Mononuclear cell (primary cell): ENCODE data around the gene STARD7. TPM values are rescaled to one million over a fixed set of nuclear protein-coding genes. Genes with fewer than 3 reads are reported as not detected.
"Not testable (repeated sequence)": the region's sequence is repeated elsewhere in the genome, so short reads cannot be mapped to it uniquely, and the experiment has no call there.

ENCODE experiments used
- H3K27me3 ChIP-seq: 2 replicates; pipeline ENCODE4 v1.6.0; 2011; ENCODE audit warnings: low read length, control low read depth; ENCODE audit not compliant: insufficient read depth
- H3K4me1 ChIP-seq: 2 replicates; pipeline ENCODE4 v1.5.1; 2011; ENCODE audit warnings: mild to moderate bottlenecking, low read length, control low read depth; ENCODE audit not compliant: insufficient read depth
- H3K4me3 ChIP-seq: 2 replicates; pipeline ENCODE4 v1.5.1; 2011; ENCODE audit warnings: mild to moderate bottlenecking, low read length, moderate library complexity
- H3K9me3 ChIP-seq: 2 replicates; pipeline ENCODE4 v1.5.1; 2011; ENCODE audit warnings: low read depth, mild to moderate bottlenecking, control low read depth, low read length
- total RNA-seq: library from RNA; depleted of rRNA; stranded (reverse); fragments of >200 nt; gene quantifications from one replicate; pipeline ENCODE4 v1.2.3, GENCODE V29; 2012

The STARD7 gene
- total RNA-seq, 1 donor = 96.8 TPM

GRCh38 chr2:96169868-96170507 lies 38.6 kb downstream of the STARD7 start:
- Histone ChIP-seq H3K27me3 (no peaks in the 10 kb centered on the region), H3K4me3 (no peak overlapping the region), H3K9me3 (no peaks in the 10 kb centered on the region), H3K4me1 (peaks cover 2% of the 10 kb centered on the region)

- H3K27me3 ChIP-seq = no peaks in the 10 kb centered on the region
- no peak overlapping the region for H3K4me3 ChIP-seq
- no peaks in the 10 kb centered on the region for H3K9me3 ChIP-seq
- peaks cover 27% of the 10 kb centered on the region for H3K4me1 ChIP-seq
These were observed 41.1 kb downstream of the STARD7 start for GRCh38 chr2:96167407-96168013.

- Histone ChIP-seq H3K9me3 (no peaks in the 10 kb centered on the region), H3K4me1 (peaks cover 33% of the 10 kb centered on the region), H3K27me3 (no peaks in the 10 kb centered on the region), H3K4me3 (no peak overlapping the region)
These were observed 44.0 kb downstream of the STARD7 start for GRCh38 chr2:96164459-96165184.

GRCh38 chr2:96163768-96164429 lies 44.7 kb downstream of the STARD7 start:
- Histone ChIP-seq H3K9me3 (no peaks in the 10 kb centered on the region), H3K4me1 (peaks cover 37% of the 10 kb centered on the region), H3K27me3 (no peaks in the 10 kb centered on the region), H3K4me3 (no peak overlapping the region)

- H3K4me3 ChIP-seq = no peak overlapping the region
- no peaks in the 10 kb centered on the region for H3K9me3 ChIP-seq
- H3K27me3 ChIP-seq = no peaks in the 10 kb centered on the region
- H3K4me1 ChIP-seq = peaks cover 42% of the 10 kb centered on the region
These were observed 45.2 kb downstream of the STARD7 start for GRCh38 chr2:96163415-96163767.

DNA sequence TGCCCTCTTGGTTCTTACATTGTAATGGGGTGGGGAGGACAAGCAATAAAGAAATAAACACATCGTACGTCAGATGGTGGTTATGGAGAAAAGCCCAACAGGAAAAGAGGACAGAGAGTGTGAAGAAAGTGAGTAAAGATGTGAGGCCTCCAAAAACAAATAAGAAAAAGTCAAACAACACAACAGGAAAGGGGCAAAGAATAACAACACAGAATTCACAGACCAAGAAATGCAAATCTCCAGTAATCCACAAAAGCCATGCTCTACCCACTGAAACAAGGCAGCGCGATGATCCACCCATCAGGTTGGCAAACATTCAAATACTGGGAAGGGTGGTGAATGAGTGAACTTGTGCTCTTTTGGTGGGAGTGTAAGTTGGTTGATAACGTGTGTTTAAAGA lies 46.7 kb downstream of the STARD7 start:
- H3K9me3 ChIP-seq = no peaks in the 10 kb centered on the region
- H3K4me1 ChIP-seq = peaks cover 57% of the 10 kb centered on the region
- H3K4me3 ChIP-seq = no peak overlapping the region
- H3K27me3 ChIP-seq = no peaks in the 10 kb centered on the region

- H3K4me3 ChIP-seq, H3K9me3 ChIP-seq, H3K27me3 ChIP-seq: not testable (repeated sequence)
- H3K4me1 ChIP-seq = peaks cover 69% of the 10 kb centered on the region
These were observed 48.3 kb downstream of the STARD7 start for GRCh38 chr2:96160366-96160765.

DNA sequence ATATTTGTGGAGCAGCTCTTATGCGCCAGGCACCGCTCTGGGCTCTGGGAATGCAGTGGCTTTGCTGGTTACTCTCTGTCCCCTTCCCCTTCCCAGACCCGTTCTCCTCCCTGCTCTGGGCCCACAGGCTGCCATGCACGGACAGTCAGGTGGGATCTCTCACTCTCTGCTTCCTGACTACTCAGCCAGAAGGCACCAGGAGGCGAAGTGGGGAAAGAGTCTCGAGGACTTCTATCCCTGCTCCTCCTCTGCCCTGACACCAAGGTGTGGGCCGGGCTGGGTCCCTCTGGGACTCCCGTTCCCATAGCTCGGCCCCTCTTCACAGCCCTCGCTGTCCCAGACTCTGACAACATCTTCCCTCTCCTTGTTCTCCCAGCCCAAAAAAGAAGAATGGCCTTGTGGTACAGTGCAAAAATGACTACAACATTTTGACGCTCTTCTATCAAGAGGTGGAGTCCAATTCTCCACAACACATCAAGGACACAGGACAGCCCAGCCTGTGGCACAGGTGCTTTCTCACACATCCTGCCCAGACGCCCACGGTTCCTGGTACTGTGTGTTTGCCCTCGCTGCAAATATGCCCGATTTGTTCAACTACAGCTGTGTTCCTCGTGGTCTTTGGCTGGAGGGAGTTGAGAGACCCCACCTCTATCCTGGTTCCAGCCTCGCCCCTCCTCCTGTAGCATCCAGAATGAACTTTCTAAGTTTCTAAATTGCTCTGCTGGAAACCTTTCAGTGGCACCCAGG lies 49.4 kb downstream of the STARD7 start:
- no peaks in the 10 kb centered on the region for H3K27me3 ChIP-seq
- no peaks in the 10 kb centered on the region for H3K9me3 ChIP-seq
- no peak overlapping the region for H3K4me3 ChIP-seq
- H3K4me1 ChIP-seq = peaks cover 59% of the 10 kb centered on the region

DNA sequence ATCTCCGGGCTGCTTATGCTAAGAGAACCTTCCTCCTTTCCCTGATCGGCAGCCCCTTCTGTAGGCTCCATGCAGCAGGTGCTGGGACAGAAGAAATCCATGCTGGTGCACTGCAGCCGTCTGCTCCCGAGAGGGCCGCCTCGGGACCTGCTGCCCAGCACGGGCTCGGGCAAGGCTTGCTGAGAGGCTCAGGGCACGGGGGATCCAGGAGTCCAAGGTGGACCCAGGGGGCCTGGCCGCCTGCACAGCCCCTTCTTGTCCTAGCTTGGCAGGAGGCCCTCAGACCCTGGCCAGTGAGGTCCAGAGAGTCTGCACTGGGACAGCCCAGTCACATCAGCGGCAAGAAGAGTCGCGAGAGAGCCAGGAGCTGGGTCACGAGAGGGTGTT lies 50.1 kb downstream of the STARD7 start:
- Histone ChIP-seq H3K4me3 (no peak overlapping the region), H3K9me3 (no peaks in the 10 kb centered on the region), H3K27me3 (no peaks in the 10 kb centered on the region), H3K4me1 (peaks cover 52% of the 10 kb centered on the region)

DNA sequence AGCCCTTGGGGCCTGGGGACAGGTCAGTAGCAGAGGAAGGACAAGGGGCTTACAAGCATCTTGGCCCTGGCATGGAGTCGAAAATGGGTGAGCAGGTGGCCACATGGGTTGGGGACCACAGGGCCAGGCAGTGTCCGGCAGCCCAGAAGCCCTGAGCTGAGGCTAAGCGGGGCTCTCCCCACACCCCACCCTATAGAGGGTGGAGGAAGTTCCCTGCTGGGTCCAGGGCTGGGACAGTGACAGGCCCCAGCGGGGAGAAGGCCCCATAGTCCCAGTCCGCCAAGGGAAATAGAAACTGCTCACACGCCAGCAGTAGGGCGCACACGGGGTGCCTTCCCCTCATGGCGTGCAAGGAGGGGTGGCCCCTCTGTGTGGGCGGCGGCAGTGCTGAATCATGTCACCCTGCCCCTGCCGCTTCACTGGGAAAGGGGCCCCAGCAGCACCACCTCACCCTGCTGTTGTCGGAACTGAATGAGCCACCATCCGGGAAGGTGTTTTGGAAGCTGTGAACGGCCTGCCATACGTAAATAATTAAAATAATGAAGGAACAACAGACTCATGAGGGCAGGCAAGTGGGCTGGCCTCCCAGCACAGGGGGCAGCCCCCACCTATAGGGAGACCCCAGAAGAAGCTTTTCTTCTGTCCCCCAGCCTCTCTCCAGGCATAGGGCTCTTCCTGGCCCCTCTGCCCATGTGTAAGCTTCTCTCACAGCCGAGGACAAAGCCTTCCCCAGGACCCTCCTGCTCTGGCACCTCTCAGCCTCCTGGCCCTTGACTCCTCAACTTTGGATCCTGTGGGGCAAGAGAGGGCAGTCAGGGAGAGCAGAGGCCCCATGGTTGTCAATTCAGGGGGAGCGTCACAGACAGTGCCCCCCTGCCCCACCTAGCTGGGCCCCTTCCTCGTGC lies 50.7 kb downstream of the STARD7 start:
- no peak overlapping the region for H3K4me3 ChIP-seq
- H3K4me1 ChIP-seq = peaks cover 46% of the 10 kb centered on the region
- H3K27me3 ChIP-seq = no peaks in the 10 kb centered on the region
- no peaks in the 10 kb centered on the region for H3K9me3 ChIP-seq

- Histone ChIP-seq H3K9me3 (no peaks in the 10 kb centered on the region), H3K4me3 (no peak overlapping the region), H3K27me3 (no peaks in the 10 kb centered on the region), H3K4me1 (peaks cover 39% of the 10 kb centered on the region)
These were observed 51.5 kb downstream of the STARD7 start for GRCh38 chr2:96156926-96157648.

- H3K4me1 ChIP-seq = peaks cover 41% of the 10 kb centered on the region
- H3K27me3 ChIP-seq = no peaks in the 10 kb centered on the region
- no peak overlapping the region for H3K4me3 ChIP-seq
- no peaks in the 10 kb centered on the region for H3K9me3 ChIP-seq
These were observed 52.4 kb downstream of the STARD7 start for GRCh38 chr2:96156011-96156820.
